PC-3 (cell line): ENCODE data around the gene SH3BGR. TPM values are rescaled to one million over a fixed set of nuclear protein-coding genes. Genes with fewer than 3 reads are reported as not detected.

ENCODE experiments used
- ATAC-seq: fragments of 200-7000 bp; cut with Tn5 transposase; 2 replicates; pipeline ENCODE4 v1.9.1; 2020; ENCODE audit warnings: mild to moderate bottlenecking, moderate library complexity
- BruUV-seq: library from RNA; stranded (reverse); fragments of 400-500 nt; replicated peaks from 2 replicates; lab custom pipeline; 2021; lab: Mats Ljungman, UMichigan
- CTCF ChIA-PET: fragments of 300-600 bp; sonication (Branson Sonifier 250); formaldehyde crosslinking; loops from one replicate; lab custom pipeline; 2022; ENCODE audit warnings: antibody characterized with exemption; lab: Charles Lee
- POLR2A ChIA-PET: fragments of 300-600 bp; sonication (Branson Sonifier 250); formaldehyde crosslinking; loops from one replicate; lab custom pipeline; 2022; ENCODE audit warnings: antibody characterized with exemption; ENCODE audit not compliant: unreplicated experiment; lab: Charles Lee
- DNase-seq: peaks from one replicate; pipeline ENCODE4 v3.0.0-alpha.2; 2015
- H2AFZ ChIP-seq: fragments of 300-600 bp; sonication (generic); 2 replicates; pipeline ENCODE4 v1.6.0; 2016; ENCODE audit warnings: antibody characterized with exemption, low read length
- H3F3A ChIP-seq: fragments of 300-600 bp; sonication (generic); one replicate; pipeline ENCODE4 v1.6.0; 2017; ENCODE audit warnings: antibody characterized with exemption, low read length, control low read depth, mild to moderate bottlenecking; ENCODE audit not compliant: unreplicated experiment
- H3K27ac ChIP-seq: fragments of 300-600 bp; sonication (generic); 2 replicates; pipeline ENCODE4 v1.5.1; 2016; ENCODE audit warnings: mild to moderate bottlenecking, low read length
- H3K27me3 ChIP-seq: fragments of 300-600 bp; sonication (generic); 2 replicates; pipeline ENCODE4 v1.6.1; 2016; ENCODE audit warnings: low read length, mixed read lengths
- H3K36me3 ChIP-seq: fragments of 300-600 bp; sonication (generic); 2 replicates; pipeline ENCODE4 v1.6.1; 2016; ENCODE audit warnings: low read depth, mixed run types, low read length, mixed read lengths
- H3K4me1 ChIP-seq: fragments of 300-600 bp; sonication (generic); 2 replicates; pipeline ENCODE4 v1.5.1; 2016; ENCODE audit warnings: low read length; ENCODE audit not compliant: insufficient read depth
- H3K4me2 ChIP-seq: fragments of 300-600 bp; sonication (generic); 2 replicates; pipeline ENCODE4 v1.6.0; 2016; ENCODE audit warnings: low read length
- H3K4me3 ChIP-seq: fragments of 300-600 bp; sonication (generic); 2 replicates; pipeline ENCODE4 v1.5.1; 2016; ENCODE audit warnings: mild to moderate bottlenecking, low read length, mixed read lengths
- H3K79me2 ChIP-seq: fragments of 300-600 bp; sonication (generic); 2 replicates; pipeline ENCODE4 v1.6.1; 2017; ENCODE audit warnings: low read length, mixed read lengths
- H3K9ac ChIP-seq: fragments of 300-600 bp; sonication (generic); 2 replicates; pipeline ENCODE4 v1.6.0; 2016; ENCODE audit warnings: mild to moderate bottlenecking, low read length
- H3K9me2 ChIP-seq: fragments of 300-600 bp; sonication (generic); replicated peaks from 2 replicates; pipeline ENCODE4 v1.6.1; 2016; ENCODE audit warnings: mixed run types, low read length, mixed read lengths
- H3K9me3 ChIP-seq: fragments of 300-600 bp; sonication (generic); 2 replicates; pipeline ENCODE4 v1.6.1; 2016; ENCODE audit warnings: low read length, mixed read lengths
- H4K20me1 ChIP-seq: fragments of 300-600 bp; sonication (generic); 2 replicates; pipeline ENCODE4 v1.6.1; 2016; ENCODE audit warnings: low read length, mixed read lengths
- EZH2 ChIP-seq: fragments of 300-600 bp; sonication (generic); IDR thresholded peaks from one replicate; pipeline ENCODE4 v1.6.1; 2017; ENCODE audit warnings: antibody characterized with exemption, mild to moderate bottlenecking, low read length; ENCODE audit not compliant: unreplicated experiment
- EZH2phosphoT487 ChIP-seq: fragments of 300-600 bp; sonication (generic); IDR thresholded peaks from 2 replicates; pipeline ENCODE4 v1.6.1; 2018; ENCODE audit warnings: mild to moderate bottlenecking, antibody characterized with exemption, low read length, borderline replicate concordance
- intact Hi-C: fragments of 100-400 bp; cut with micrococcal nuclease; formaldehyde crosslinking; loops from 2 replicates; pipeline ENCODE4 v1.9.0; 2023
- total RNA-seq: library from RNA; depleted of rRNA; stranded (reverse); fragments of >200 nt; gene quantifications from 2 replicates; pipeline ENCODE4 v1.2.3, GENCODE V29; 2014
- TF ChIP-seq, protein P1 (sequence below): fragments of 300-600 bp; sonication (generic); conservative IDR thresholded peaks from 2 replicates; pipeline ENCODE4 v1.5.1; 2017; ENCODE audit warnings: antibody characterized with exemption, low read depth, mild to moderate bottlenecking, low read length

The SH3BGR gene
- total RNA-seq, 1 experiment from 2014 or later: 1.3 TPM

DNA sequence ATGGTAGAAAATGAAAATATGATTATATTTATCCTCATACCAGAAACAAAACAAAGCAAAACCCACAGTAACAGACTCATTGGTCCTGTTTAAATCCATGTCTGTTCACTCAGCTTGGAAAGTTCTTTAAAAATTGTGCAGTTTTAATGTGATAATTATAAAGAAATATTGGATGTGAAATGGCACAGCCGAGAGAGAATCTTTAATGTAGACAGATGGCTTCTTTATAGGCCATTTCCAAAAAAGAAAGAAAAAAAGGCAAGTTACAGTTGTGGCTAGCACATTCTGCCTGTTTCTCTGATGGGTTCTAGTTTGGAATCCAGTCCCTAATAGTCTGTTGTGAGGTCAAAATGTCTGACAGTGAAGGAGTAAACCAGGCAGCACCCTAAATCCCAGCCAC, 62.0 kb downstream of the SH3BGR start:
- ATAC-seq: no peak
- ChIA-PET CTCF (no interaction called here), POLR2A (no interaction called here)
- H3K9ac ChIP-seq: no peak overlapping the region
- no peak overlapping the region for H3K4me3 ChIP-seq
- H3K4me2 ChIP-seq: no peak overlapping the region
- H2AFZ ChIP-seq: no peak overlapping the region
- intact Hi-C loops: no loop called here
- H3K4me1 ChIP-seq: 0 out of 2 replicates have a peak, but pooled peaks cover 2% of the 10 kb centered on the region
- H3K9me3 ChIP-seq: no peaks in the 10 kb centered on the region
- no peaks in the 10 kb centered on the region for H4K20me1 ChIP-seq
- TF ChIP-seq EZH2phosphoT487 (no peak), EZH2 (no peak)
- TF ChIP-seq, protein P1, sequence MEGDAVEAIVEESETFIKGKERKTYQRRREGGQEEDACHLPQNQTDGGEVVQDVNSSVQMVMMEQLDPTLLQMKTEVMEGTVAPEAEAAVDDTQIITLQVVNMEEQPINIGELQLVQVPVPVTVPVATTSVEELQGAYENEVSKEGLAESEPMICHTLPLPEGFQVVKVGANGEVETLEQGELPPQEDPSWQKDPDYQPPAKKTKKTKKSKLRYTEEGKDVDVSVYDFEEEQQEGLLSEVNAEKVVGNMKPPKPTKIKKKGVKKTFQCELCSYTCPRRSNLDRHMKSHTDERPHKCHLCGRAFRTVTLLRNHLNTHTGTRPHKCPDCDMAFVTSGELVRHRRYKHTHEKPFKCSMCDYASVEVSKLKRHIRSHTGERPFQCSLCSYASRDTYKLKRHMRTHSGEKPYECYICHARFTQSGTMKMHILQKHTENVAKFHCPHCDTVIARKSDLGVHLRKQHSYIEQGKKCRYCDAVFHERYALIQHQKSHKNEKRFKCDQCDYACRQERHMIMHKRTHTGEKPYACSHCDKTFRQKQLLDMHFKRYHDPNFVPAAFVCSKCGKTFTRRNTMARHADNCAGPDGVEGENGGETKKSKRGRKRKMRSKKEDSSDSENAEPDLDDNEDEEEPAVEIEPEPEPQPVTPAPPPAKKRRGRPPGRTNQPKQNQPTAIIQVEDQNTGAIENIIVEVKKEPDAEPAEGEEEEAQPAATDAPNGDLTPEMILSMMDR: no peak
- H3K36me3 ChIP-seq: no peaks in the 10 kb centered on the region
- no peaks in the 10 kb centered on the region for H3F3A ChIP-seq
- no peak for DNase-seq
- no peak overlapping the region for H3K27ac ChIP-seq
- no peaks in the 10 kb centered on the region for H3K79me2 ChIP-seq
- H3K27me3 ChIP-seq: no peaks in the 10 kb centered on the region
- BruUV-seq: no TSS peak
- no peaks in the 10 kb centered on the region for H3K9me2 ChIP-seq

- H3K4me1 ChIP-seq: peaks cover 5% of the 10 kb centered on the region; the same call in 1 of the 2 replicates
- BruUV-seq: no TSS peak
- H3K9ac ChIP-seq: no peak overlapping the region
- H3K79me2 ChIP-seq: no peaks in the 10 kb centered on the region
- H4K20me1 ChIP-seq: no peaks in the 10 kb centered on the region
- DNase-seq (no peak), ATAC-seq (no peak)
- H3K27ac ChIP-seq: no peak overlapping the region
- no peaks in the 10 kb centered on the region for H3K27me3 ChIP-seq
- H2AFZ ChIP-seq: no peak overlapping the region
- no peaks in the 10 kb centered on the region for H3F3A ChIP-seq
- no peaks in the 10 kb centered on the region for H3K9me3 ChIP-seq
- no peaks in the 10 kb centered on the region for H3K36me3 ChIP-seq
- intact Hi-C loops: no loop called here
- H3K4me3 ChIP-seq: no peak overlapping the region
- TF ChIP-seq, protein P1: no peak
- TF ChIP-seq EZH2 (no peak), EZH2phosphoT487 (no peak)
- CTCF ChIA-PET: no interaction called here
- H3K9me2 ChIP-seq: no peaks in the 10 kb centered on the region
- POLR2A ChIA-PET: no interaction called here
- no peak overlapping the region for H3K4me2 ChIP-seq
Measured at GRCh38 chr21:39515684-39516472, 64.1 kb downstream of the SH3BGR start.
